ENCODE data around the gene ENOSF1. TPM values are rescaled to one million over a fixed set of nuclear protein-coding genes. Genes with fewer than 3 reads are reported as not detected.

The ENOSF1 gene
- total and polyA plus RNA-seq, 2 donors (not counting 1 experiment from before 2014, with no cell fraction given): 8.0 to 34.8 TPM

DNA sequence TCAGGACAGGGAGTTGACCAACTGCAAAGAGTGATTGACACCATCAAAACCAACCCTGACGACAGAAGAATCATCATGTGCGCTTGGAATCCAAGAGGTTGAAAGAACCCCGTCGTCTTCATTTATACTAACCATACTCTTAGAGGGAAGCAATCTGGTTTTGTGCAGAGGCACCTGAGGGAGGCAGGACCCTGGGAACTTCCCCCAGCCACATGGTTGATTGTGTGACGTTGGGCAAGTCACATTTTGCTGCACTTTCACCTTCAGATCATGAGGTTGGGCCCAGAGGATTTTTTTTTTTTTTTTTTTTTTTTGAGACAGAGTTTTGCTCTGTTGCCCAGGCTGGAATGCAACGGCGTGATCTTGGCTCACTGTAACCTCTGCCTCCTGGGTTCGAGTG is 43.4 kb downstream of the ENOSF1 start:
- CTCF ChIA-PET: no interaction called here

DNA sequence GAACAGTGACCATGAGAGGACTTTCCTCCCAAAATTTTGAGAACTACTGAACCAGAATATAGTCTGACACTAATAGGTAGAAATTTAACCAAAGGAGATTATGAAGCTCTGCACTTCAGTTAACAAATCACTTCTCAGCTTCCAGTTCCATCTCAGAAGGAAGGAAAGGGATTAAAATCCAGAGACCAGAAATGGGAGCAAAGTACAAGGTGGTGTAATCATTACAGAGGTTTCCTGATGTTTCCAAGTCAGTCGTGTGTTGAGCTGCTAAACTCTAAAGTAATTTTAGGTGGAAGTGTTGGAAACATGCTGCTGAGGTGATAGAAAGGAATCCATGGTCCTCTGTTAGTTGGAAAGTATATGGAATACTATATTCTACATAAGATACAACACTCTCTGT is 44.2 kb downstream of the ENOSF1 start:
- TF ChIP-seq, protein P1, sequence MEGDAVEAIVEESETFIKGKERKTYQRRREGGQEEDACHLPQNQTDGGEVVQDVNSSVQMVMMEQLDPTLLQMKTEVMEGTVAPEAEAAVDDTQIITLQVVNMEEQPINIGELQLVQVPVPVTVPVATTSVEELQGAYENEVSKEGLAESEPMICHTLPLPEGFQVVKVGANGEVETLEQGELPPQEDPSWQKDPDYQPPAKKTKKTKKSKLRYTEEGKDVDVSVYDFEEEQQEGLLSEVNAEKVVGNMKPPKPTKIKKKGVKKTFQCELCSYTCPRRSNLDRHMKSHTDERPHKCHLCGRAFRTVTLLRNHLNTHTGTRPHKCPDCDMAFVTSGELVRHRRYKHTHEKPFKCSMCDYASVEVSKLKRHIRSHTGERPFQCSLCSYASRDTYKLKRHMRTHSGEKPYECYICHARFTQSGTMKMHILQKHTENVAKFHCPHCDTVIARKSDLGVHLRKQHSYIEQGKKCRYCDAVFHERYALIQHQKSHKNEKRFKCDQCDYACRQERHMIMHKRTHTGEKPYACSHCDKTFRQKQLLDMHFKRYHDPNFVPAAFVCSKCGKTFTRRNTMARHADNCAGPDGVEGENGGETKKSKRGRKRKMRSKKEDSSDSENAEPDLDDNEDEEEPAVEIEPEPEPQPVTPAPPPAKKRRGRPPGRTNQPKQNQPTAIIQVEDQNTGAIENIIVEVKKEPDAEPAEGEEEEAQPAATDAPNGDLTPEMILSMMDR (IDR thresholded peaks at IDR 0.05): no peak
- TF ChIP-seq EZH2 (IDR thresholded peaks at IDR 0.05; ENCODE audit: borderline replicate concordance, insufficient read depth, low read depth, low read length, poor library complexity, severe bottlenecking): no peak
- H3K79me2 ChIP-seq (ENCODE audit: control insufficient read depth, insufficient read depth, low read length): no peaks in the 10 kb centered on the region
- intact Hi-C loops (cut with micrococcal nuclease): no loop called here
- no peak overlapping the region for H3K27ac ChIP-seq (ENCODE audit: low read length in 2 of 2)
- H2AFZ ChIP-seq (ENCODE audit: insufficient read depth, low read depth, low read length, poor library complexity, severe bottlenecking): no peak overlapping the region
- H3K4me3 ChIP-seq (ENCODE audit: control extremely low read depth in 1 of 5, extremely low read depth in 1 of 5, insufficient read depth in 1 of 5, low read depth in 2 of 5, low read length in 4 of 5): no peak overlapping the region
- H3K27me3 ChIP-seq (replicated peaks in 1 of 4; ENCODE audit: control extremely low read depth in 1 of 4, control insufficient read depth in 3 of 4, insufficient read depth in 4 of 4, low read length in 3 of 4): no peaks in the 10 kb centered on the region
- CTCF ChIA-PET: interaction anchor here (0.5 kb wide), 1 partner anchor 166 kb away, joined by 5 read pairs; no protein-coding TSS in a partner anchor
- no peak for DNase-seq
- H3K9me3 ChIP-seq (ENCODE audit: control extremely low read depth in 1 of 3, control insufficient read depth in 2 of 3, insufficient read depth in 1 of 3, low read length in 2 of 3): no peaks in the 10 kb centered on the region
- Mint-ChIP-seq H3K27ac (no peak overlapping the region), H3K4me1 (no peaks in the 10 kb centered on the region), H3K27me3 (no peaks in the 10 kb centered on the region), H3K4me3 (no peak overlapping the region), H3K9me3 (ENCODE audit: insufficient read depth) (peaks cover 2% of the 10 kb centered on the region)
- POLR2A ChIA-PET: no interaction called here
- H3K4me2 ChIP-seq (replicated peaks; ENCODE audit: low read depth, low read length, poor library complexity, severe bottlenecking): no peak overlapping the region
- WGBS (ENCODE audit: insufficient coverage): 60% methylated on average over 1 of the region's 1 CpG
- H4K20me1 ChIP-seq (ENCODE audit: control insufficient read depth, insufficient read depth, low read length, poor library complexity, severe bottlenecking): no peaks in the 10 kb centered on the region
- no peak overlapping the region for H3K9ac ChIP-seq (ENCODE audit: low read length)
- H3K4me1 ChIP-seq (ENCODE audit: control insufficient read depth in 2 of 2, insufficient read depth in 2 of 2, low read length in 2 of 2): no peaks in the 10 kb centered on the region
- no peak for ATAC-seq (ENCODE audit: low read depth)
- H3K36me3 ChIP-seq (replicated peaks in 1 of 2; ENCODE audit: control extremely low read depth in 1 of 2, control insufficient read depth in 1 of 2, extremely low read depth in 1 of 2, insufficient read depth in 2 of 2, low read length in 1 of 2): peaks cover 0 to 2% of the 10 kb centered on the region in 2 experiments

More for the DNA sequence above, 43.4 kb downstream of the ENOSF1 start:
- no CpG with 5 or more reads among the region's 8 CpGs for WGBS (ENCODE audit: insufficient coverage)
- no peak overlapping the region for H3K4me2 ChIP-seq (replicated peaks; ENCODE audit: low read depth, low read length, poor library complexity, severe bottlenecking)
- peaks cover 2% of the 10 kb centered on the region for H3K9me3 Mint-ChIP-seq (ENCODE audit: insufficient read depth)
- DNase-seq: no peak
- no peak overlapping the region for H2AFZ ChIP-seq (ENCODE audit: insufficient read depth, low read depth, low read length, poor library complexity, severe bottlenecking)
- no peak overlapping the region for H3K4me3 ChIP-seq (ENCODE audit: control extremely low read depth in 1 of 5, extremely low read depth in 1 of 5, insufficient read depth in 1 of 5, low read depth in 2 of 5, low read length in 4 of 5)
- POLR2A ChIA-PET: no interaction called here
- peaks cover 0 to 2% of the 10 kb centered on the region in 2 experiments for H3K36me3 ChIP-seq (replicated peaks in 1 of 2; ENCODE audit: control extremely low read depth in 1 of 2, control insufficient read depth in 1 of 2, extremely low read depth in 1 of 2, insufficient read depth in 2 of 2, low read length in 1 of 2)
- H3K27me3 ChIP-seq (replicated peaks in 1 of 4; ENCODE audit: control extremely low read depth in 1 of 4, control insufficient read depth in 3 of 4, insufficient read depth in 4 of 4, low read length in 3 of 4): no peaks in the 10 kb centered on the region
- TF ChIP-seq EZH2 (IDR thresholded peaks at IDR 0.05; ENCODE audit: borderline replicate concordance, insufficient read depth, low read depth, low read length, poor library complexity, severe bottlenecking): no peak
- no peaks in the 10 kb centered on the region for H3K4me1 Mint-ChIP-seq
- intact Hi-C loops (cut with micrococcal nuclease): no loop called here
- H3K9ac ChIP-seq (ENCODE audit: low read length): no peak overlapping the region
- no peaks in the 10 kb centered on the region for H4K20me1 ChIP-seq (ENCODE audit: control insufficient read depth, insufficient read depth, low read length, poor library complexity, severe bottlenecking)
- H3K27ac Mint-ChIP-seq: no peak overlapping the region
- no peak overlapping the region for H3K27ac ChIP-seq (ENCODE audit: low read length in 2 of 2)
- ATAC-seq (ENCODE audit: low read depth): no peak
- H3K27me3 Mint-ChIP-seq: no peaks in the 10 kb centered on the region
- no peak overlapping the region for H3K4me3 Mint-ChIP-seq
- H3K9me3 ChIP-seq (ENCODE audit: control extremely low read depth in 1 of 3, control insufficient read depth in 2 of 3, insufficient read depth in 1 of 3, low read length in 2 of 3): no peaks in the 10 kb centered on the region
- no peaks in the 10 kb centered on the region for H3K4me1 ChIP-seq (ENCODE audit: control insufficient read depth in 2 of 2, insufficient read depth in 2 of 2, low read length in 2 of 2)
- H3K79me2 ChIP-seq (ENCODE audit: control insufficient read depth, insufficient read depth, low read length): no peaks in the 10 kb centered on the region
